Peyer's patch (tissue), 4 donors: Measurements from ENCODE around the gene SALL1.

Experiments used
- POLR2A ChIP-seq, 2 donors: fragments of 450-650 bp; IDR thresholded peaks; one replicate each; pipeline ENCODE4 v1.5.1; 2017; ENCODE audit warnings: antibody characterized with exemption in 2 of 2, mild to moderate bottlenecking in 2 of 2, moderate library complexity in 2 of 2
- TF ChIP-seq, protein P1 (sequence below), 6 experiments: fragments of 450-650 bp in 4 of 6; fragments of 200-600 bp in 2 of 6; sonication (generic) in 1 of 6; IDR thresholded peaks; one replicate each; pipeline ENCODE4 v1.5.1; 2017 to 2019; ENCODE audit warnings: antibody characterized with exemption in 6 of 6, mild to moderate bottlenecking in 3 of 6, moderate library complexity in 1 of 6

DNA sequence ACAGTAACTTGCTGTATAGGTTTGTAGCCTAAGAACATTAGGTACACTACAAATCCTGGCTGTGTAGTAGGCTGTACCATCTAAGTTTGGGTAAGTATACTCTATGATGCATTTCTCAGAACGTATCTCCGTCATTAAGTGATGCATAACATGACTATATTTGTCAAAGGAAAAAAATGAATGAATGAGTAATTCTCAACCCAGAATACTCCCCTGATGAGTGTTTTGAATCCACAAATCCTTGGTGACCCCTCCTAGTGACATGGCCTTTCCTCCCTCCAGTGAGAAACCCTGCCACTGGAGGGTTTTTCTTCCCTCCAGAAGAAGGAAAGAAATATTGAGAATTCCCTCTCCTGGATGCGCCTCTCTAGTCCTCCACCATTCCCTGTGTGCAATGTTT is 24.0 kb upstream of the SALL1 start:
- TF ChIP-seq, protein P1, sequence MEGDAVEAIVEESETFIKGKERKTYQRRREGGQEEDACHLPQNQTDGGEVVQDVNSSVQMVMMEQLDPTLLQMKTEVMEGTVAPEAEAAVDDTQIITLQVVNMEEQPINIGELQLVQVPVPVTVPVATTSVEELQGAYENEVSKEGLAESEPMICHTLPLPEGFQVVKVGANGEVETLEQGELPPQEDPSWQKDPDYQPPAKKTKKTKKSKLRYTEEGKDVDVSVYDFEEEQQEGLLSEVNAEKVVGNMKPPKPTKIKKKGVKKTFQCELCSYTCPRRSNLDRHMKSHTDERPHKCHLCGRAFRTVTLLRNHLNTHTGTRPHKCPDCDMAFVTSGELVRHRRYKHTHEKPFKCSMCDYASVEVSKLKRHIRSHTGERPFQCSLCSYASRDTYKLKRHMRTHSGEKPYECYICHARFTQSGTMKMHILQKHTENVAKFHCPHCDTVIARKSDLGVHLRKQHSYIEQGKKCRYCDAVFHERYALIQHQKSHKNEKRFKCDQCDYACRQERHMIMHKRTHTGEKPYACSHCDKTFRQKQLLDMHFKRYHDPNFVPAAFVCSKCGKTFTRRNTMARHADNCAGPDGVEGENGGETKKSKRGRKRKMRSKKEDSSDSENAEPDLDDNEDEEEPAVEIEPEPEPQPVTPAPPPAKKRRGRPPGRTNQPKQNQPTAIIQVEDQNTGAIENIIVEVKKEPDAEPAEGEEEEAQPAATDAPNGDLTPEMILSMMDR (IDR thresholded peaks at IDR 0.05) = no peak
- TF ChIP-seq POLR2A (IDR thresholded peaks at IDR 0.05) = no peak
